Stimulated activated CD4-positive, alpha-beta T cell treated with anti-CD3 and anti-CD28 coated beads, Interleukin-1b, Interleukin-23, amount 100 ng/mL, for 48 hours (primary cell): ENCODE results near the gene ZNF598.

Source experiments
- DNase-seq: peaks from one replicate; pipeline ENCODE4 v3.0.0-alpha.2; 2020

Gene ZNF598

DNA sequence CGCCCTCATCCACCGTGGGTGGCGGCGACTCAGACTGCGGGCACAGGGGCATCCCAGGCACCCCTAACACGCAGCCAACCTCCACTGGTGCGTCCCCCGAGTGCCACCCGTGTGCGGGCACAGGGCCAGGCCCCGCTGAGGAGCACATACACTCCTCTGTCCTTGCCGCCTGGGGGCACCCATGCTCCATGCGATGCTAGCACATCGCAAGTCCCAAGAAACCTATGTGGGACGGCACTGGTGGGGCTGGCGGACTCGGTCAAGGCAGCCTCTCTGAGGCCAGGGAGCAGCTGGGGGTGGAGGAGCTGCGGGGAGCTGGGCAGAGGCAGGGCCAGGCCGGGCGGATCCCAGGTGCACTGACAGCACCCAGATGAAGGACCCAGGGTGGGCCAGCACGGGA lies 4.0 kb downstream of the ZNF598 start:
- no peak for DNase-seq

DNA sequence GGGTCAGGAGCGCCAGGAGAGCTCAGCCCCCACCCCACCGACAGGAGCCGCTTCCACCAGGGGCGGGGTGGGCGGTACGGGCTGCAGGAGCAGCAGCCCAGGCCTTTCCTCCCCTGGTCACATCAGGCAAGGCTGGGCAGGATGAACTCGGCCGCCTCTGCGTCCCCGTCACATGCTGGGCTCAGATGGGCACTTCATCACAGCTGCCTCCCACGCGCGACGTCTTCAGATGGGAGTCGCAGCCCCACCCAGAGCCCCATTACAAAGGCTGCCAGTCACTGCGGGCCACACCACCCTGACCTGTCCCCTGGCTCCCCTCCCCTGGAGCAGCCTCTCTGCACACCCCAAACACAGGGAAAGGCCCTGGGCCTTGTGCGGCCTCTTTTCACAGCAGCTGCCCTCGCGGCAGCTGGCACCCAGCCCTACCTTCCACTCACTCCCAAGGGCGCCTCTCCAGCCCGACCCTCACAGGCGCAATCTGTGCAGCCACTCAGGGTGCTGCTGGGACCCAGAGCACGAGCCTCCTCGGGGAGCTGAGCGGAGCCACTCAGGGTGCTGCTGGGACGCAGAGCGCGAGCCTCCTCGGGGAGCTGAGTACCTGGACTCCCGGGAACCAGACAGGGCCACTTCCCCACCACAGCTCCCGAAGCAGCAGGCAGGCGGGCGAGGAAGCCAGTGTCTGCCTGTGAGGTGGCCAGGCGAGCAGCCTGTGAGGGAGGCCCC lies 4.7 kb downstream of the ZNF598 start:
- no peak for DNase-seq

DNA sequence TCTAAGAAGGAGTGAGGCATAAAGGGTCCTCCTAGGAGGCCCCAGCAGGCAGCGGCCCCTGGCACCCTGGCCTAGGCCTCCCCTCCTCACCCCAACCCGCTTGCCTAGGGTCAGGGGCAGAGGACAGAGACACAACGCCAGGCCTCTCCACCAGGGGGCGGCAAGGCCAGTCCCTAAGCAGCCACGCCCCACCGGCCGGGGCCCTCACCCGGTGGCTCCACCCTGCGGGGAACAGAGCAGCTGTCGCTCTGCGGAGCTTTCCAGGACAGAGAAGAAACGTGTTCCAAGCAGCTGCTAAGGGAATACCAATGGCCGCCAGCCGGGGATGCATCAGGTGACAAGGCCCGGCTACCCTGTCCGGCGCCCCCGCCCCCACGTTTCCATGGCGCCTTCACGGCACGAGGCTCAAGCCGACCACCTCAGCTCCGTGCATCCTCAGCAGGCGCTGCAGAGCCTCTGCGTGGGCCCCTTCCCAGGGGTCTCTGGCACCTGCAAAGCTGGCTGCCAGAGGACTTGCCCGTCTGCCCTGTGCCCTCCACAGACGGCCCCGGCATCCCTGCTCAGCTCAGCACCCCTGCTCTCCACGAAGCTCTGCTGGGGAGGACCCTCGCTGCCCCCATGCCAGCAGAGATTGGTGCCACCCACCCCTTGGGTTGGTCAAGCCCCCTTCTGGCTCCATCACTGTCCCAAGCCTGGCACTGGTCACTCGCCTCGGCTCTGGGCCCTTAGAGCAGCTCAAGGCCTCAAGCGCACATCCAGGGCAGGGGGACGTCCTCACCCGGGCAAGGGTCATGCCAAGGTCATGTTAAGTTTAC lies 5.6 kb downstream of the ZNF598 start:
- peak; percentile 90 for DNase-seq

DNA sequence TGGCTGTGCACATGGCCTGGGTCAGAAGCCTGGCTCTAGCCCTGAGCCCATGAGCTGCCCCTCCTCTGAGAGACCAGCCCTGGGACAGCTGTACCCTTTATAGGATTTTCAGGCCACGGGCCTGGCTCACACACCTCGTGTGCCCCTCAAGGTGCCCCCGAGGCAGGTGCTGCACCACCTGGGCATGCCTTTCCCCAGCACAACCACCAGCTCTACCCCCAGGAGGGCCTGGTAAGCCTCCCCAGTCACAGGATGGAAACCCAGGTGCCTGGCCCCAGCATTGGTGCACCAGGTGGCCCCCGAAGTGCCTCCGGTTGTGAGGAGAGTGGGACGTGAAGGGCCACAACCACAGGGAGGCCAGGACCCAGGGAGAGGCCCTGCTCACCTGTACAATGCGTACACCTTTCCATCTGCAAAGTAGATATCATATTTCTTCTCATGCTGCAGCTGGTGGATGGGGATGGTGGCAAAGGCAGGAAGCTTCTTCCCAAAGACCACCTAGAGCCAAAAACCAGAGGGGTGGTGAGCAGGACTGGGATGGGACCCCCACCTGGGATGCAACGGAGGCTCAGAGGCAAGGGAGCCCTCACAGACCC lies 6.3 kb downstream of the ZNF598 start:
- no peak for DNase-seq

DNA sequence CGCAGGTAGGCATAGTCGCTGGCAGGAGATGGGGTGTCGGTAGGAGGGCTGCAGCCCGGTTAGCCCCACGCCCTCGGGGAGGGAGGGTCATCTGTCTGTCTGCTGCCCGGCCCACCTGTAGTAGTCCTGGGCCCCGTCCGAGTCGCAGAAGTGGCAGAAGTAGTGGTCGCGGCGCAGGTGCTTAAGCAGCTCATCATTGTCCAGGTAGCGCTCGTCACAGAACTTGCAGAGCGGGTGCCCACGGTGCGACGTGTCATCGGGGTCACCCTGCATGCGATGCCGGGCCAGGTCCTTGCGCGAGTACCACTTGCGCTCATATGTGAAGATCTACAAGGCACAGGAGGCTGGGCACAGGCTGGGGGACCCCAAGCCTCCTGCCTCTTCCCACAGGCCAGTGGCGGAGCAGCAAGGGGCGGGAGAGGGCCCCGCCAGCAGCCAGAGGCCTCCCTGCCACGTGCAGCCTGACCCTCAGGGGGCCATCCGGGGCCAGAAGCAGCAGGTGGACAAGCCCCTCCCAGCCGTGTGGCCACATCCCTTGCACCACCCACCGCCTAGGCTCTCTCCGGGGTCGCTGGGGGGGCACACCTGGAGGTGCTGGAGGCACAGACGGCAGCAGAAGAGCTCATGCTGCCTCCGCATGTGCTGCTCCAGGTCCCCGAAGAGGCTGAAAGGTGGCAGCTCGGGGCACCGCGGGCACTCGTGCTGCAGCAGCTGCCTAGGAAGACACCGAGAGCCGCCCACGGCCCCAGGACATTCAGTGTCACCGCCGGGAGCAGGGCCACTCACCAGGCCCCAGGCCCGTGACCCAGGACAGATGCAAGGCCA lies 7.0 kb downstream of the ZNF598 start:
- no peak for DNase-seq

DNA sequence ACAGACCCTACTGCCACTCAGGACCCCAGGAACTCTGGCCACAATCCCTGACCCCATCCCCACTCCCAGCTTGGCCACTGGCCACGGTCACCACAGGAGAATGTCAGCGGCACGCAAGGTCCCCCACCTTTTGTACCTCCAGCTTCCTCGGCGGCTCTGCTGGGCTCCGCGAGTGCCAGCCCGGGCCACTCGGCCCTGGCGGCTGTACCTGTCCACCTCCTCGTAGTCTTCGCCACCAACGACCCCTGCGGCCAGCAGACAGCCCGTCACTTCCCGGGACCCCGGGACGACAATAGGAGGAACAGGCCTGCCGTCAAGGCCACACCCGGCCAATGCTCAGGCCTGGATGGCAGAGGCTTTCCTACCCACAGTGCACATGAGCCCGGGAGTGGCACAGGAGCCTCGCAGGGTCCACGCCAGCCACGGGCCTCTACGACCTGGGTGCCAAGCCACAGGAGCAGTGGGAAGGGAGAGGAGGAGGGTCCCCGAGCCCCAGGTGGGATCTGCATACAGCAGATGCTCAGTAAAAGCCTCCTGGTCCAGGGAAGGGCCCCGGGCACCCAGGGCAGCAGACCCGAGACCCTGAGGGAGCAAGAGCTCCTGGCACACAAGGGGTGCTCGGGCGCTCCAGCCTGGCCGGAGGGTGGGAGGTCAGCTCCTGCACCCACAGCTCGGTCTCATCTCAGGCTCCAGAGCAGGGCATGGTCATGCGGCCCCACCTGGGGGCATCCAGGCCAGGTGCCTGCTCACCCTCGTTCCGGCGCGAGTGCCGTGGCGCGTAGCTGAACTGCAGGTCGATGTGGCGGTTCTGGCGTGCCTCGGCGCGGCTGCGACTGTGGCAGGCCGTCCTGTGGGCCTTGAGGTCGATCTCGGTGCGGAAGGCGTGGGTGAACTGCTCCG lies 7.9 kb downstream of the ZNF598 start:
- DNase-seq, result no peak

DNA sequence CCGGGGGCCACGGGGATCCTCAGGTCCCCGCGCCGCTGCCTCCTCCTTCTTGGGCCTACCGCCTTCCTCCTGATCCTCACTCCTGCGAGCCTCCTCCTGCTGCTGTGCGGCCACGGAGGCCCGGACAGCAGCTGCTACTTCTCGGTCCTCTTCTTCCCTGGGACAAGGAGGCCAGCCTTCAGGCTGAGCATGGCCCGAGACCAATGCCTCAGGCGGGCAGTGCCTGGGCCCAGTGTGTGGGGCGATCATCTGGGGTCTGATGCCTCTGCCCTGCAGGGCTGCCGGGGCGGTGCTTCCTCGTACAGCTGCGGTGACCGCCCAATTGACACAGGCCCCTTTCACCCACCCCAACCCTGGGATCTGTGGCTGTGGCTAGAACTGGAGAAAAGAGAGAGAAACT lies 8.6 kb downstream of the ZNF598 start:
- no peak for DNase-seq

DNA sequence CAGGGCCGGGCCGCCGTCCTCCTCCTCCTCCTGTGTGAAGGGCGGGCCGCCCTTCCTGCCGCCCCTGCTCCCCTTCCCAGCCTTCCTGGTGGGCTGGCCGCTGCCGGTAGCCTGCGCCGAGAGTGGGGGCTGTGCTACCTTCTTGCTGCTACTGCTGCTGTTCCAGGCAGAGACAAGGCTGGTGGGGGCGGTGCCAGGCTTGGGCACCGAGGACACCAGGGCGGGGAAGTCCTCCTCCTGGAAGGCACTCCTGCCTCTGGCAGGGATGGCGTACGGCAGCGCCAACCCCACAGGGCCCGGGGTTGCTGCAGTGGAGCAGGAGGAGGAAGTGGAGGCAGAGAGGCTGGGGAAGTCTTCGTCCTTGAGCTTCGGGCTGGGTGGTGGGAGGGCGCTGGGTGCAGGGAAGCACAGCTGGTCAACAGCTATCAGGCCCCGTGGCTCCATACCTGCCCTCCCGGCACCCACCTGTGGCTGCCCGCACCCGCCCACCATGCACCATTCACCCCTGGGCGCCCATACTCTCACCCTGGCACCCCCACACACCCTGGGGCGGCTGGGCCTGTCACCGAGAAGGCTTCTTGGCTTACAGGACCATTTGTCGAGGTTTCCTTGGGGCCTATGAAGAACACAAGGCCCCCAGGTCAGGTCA lies 9.6 kb downstream of the ZNF598 start:
- DNase-seq, result no peak

DNA sequence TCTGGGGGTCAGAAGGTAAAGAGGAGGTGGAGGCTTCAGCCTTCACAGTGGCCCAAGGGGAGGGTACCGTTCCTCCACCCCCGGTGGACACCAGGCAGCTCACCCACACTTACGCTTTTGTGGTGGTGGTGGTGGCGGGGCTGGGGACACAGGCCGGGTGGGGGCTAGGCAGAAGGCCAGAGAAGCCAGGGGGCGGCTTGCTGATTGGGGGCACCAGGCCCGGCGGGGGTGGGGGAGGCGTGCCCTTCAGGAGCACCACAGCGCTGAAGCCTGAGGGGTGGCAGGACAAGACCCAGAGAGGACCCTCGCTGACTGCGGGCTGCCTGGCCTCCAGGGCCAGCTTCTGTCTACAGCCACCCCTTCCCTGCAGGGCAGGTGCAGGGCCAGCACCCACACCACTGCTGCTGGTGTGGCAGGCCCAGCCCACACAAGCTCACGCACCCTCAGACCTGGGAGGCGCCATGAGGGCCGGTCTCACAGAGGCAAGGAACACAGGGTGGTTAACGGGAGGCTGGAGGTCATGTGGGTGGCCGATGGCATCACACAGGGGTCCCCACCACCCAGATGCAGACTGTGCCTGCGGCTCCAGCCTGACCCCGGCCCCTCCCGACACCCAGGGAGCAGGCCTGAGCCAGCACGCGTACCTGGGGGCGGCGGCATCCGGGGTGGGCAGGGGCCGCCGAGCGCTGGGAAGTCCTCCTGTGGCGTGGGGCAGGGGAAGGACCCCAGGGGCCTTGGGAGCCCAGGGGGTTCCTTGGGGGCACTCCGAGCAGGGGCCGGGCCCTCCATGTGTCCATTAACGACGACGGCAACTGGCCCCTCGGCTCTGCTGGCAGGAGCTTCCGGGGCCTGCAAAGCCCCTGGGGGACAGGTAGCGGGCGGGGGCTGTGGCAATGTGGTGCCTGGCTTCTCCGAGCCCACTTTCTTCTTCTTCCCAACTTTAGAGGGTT lies 10.5 kb downstream of the ZNF598 start:
- no peak for DNase-seq

DNA sequence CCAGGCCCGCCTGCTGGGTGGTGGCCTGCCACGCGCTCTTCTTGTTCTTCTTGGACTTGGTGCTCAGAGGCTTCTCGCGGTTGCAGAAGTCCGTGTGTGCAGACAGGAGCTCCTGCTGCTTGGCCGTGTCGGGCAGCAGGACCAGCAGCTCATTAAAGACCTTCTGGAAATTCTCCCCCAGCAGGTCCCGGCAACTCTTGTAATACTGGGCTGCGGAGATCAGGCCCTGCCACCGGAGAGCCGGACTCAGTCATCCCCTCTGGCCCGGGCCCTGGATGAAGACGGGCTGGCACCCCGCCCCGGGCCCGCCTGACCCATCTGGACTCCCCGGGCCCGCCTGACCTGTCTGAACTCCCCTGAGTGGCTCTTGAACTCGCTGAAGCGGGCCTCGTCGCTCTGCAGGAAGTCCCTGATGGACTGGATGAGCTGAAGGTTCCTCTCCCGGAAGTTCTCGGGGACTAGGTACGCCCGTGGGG lies 11.2 kb downstream of the ZNF598 start:
- DNase-seq, result no peak

DNA sequence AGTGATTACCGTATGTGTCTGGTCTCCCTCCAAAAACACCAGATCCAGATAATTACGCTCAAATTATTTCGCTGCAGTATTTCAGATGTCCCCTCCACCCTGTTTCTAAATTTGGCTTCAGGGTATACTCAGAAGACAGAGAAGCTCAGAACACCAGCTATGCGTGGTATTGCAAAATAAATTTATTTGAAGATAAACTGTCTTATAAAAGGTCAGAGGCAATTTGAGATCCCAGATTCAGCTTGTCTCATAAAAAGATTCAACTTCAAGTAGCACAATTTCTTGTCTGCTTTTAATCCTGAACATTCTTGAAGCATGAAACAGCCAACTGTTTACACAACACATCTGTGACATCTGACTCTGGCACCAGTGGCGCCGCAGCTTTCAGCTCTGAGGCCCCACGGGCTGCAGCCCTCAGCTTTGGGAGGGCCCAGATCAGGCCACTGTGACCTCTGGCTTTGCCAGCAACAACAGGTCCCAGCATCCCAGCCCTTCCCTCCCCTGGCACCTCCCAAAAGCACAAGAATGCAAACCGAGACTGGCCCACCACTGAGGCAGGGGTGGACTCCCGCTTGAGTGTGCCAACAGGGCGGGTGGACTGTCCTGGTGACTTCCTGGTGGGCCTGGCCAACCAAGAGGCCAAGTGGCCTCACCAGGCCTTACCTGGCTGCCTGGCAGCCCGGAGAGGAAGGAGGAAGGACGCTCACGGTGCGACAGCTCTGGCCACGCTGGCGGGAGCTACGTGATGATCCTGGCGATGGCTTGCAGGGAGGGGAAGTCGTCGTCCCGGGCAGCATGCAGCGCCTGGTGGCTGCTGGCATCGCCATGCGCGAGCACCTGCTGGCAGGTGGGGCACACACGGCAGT lies 11.9 kb downstream of the ZNF598 start:
- DNase-seq, result no peak

DNA sequence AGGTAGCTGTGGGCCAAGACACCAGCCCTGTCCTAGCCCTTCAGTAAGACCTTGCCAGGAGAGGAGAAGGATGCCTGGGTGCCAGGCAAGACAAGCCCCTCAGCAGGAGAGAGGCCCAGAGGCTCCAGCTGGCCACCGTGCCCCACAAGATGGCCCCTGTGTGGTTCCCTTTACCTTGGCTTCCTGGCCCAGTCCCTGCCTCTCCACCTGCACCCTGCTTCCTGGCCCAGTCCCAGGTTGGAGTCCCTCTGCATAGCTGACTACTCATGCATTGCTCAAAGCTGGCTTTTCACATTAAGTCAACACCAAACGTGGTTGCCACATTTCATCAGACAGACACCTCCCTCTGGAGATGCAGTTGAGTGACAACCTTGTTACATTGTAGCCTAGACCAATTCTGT lies 15.9 kb downstream of the ZNF598 start:
- DNase-seq, result peak; percentile 67

DNA sequence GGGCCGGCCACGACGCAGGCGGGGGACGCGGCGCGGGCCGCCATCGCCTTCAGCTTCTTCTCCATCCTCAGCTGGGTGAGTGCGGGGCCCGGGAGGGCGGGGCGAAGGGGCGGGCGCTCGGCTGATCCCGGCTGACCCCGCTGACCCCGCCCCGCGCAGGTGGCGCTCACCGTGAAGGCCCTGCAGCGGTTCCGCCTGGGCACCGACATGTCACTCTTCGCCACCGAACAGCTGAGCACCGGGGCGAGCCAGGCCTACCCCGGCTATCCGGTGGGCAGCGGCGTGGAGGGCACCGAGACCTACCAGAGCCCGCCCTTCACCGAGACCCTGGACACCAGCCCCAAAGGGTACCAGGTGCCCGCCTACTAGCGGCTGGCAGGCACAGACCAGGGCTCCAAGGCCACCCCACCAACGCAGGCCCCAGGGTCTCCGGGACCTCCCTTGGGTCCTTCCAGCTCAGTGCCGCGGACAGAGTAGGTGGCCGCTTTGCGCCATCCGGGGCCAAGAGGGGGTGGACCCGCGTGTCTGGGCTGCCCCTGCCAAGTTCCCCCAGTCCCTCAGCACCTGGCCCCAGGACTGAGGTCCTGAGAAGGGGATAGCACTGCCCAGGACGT lies 16.8 kb downstream of the ZNF598 start:
- DNase-seq, result no peak

DNA sequence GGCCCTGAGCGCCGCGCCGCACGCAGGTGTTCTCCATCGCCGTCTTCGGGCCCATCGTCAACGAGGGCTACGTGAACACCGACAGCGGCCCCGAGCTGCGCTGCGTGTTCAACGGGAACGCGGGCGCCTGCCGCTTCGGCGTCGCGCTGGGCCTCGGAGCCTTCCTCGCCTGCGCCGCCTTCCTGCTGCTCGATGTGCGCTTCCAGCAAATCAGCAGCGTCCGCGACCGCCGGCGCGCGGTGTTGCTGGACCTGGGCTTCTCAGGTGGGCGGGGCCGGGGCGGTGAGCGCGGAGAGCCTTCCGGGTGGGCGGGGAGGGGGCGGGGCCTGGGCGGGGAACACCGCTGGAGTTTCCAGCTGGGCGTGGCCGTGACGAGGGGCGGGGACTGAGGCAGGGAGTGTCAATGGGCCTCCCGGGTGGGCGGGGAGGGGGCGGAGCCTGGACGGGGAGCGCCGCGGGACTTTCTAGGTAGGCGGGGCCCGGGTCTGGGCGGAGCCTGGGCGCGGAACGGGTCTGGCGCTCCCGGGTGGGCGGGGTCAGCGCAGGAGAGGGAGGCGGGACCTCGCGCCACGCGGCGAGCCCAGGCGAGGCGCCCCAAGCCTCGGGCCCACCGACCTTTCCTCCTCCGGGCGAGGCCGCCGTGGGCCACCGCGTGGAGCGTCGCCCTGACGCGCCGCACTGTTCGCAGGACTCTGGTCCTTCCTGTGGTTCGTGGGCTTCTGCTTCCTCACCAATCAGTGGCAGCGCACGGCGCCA lies 17.5 kb downstream of the ZNF598 start:
- DNase-seq, result peak; percentile 98

DNA sequence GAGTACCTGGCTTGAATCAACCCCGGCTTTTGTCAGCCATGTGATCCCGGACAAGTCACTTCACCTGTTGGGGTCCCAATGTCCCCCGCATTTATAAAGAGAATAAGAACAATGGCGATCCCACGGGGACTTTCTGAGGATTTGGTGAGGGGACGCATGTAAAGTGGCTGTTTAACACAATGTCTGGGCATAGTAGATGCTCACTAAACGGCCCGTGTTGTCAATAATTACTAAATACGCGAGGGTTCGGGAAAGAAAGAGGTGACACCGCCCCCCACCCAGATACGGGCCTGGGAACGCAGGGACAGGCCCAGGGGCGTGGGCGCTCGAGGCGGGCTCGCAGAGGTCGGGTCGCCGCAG lies 18.1 kb downstream of the ZNF598 start:
- no peak for DNase-seq

DNA sequence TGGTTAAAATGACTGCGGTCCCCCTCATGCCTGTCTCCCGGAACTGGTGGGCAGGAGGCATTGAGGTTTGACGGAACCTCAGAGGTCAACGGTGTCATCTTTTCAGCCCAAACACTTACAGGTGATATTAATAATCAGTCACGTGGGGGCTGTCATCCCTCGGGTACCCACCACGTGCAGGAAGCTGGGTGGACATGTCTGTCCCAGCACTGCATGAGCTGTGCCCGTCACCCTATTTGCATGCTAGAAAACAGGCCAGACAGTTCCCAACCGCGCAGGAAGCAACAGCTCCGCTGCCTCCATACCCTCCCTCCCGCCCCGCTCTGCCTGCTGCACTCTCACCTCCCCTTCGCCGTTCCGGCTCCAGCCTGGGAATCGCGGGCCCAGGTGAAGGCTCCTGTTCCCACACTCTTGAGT lies 18.5 kb downstream of the ZNF598 start:
- peak; percentile 47 for DNase-seq

DNA sequence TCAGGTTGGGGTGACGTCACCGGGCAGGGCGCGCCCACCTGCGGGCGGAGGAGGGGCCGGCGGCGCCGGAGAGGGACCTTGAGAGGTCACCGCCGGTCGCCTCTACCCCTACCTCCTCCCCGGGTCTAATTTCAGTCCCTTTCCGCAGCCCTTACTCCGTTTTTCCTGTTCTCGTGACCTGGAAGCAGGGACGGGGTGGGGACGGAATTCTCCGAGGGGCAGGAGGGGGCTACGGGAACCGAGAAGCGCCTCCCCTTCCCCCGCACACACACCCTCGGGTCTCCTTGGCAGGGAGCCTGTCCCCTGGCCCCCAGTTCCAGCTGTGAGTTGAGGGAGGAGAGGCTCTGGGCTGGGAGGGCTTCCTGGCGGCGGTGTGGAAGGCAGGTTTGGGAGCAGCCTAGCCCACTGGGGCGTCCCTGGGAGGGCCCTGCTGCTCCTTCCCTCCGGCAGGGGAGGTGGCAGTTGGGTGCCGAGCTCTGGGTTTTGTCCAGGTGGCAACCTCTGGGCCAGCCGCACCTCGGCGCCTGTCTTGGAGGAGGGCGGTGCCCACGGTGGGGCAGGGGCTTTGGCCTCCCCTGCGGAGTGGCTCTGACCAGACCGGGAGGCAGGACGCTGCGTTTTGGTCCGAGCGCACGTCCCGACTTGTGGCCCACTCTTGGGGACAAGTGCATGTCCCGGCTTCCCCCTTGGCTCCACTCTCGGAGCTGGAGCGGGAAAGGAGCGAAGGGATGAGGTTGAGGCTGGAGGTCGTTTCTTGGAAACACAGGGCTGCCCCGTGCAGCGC lies 19.1 kb downstream of the ZNF598 start:
- no peak for DNase-seq

DNA sequence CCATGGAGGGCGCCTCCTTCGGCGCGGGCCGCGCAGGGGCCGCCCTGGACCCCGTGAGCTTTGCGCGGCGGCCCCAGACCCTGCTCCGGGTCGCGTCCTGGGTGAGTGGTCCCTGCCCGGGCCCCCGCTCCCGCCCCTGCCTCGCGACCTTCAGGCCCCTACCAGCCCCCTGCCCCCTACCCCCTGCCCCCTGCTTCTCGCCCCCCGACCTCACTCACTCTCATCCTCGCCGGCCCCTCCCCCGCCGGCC lies 19.6 kb downstream of the ZNF598 start:
- no peak for DNase-seq
